CD14-positive monocyte (primary cell): ENCODE results near the gene PSPC1. TPM values are rescaled to one million over a fixed set of nuclear protein-coding genes. Genes with fewer than 3 reads are reported as not detected.

ENCODE experiments used
- DNase-seq, 3 donors: peaks; one replicate each; pipeline ENCODE4 v3.0.0-alpha.2; 2011 to 2022
- H2AFZ ChIP-seq: 2 replicates; pipeline ENCODE4 v1.6.0; 2012; ENCODE audit warnings: mild to moderate bottlenecking, low read depth, low read length, inconsistent platforms; ENCODE audit not compliant: insufficient read depth, poor library complexity, severe bottlenecking
- H3K27ac ChIP-seq, 2 donors: 1 replicate in 1 of 2; 2 replicates in 1 of 2; pipeline ENCODE4 v1.5.1; 2012 to 2013; ENCODE audit warnings: low read length in 2 of 2, control low read depth in 1 of 2, inconsistent platforms in 1 of 2, low read depth in 1 of 2, mild to moderate bottlenecking in 1 of 2
- H3K27me3 ChIP-seq, 2 donors: one replicate each; pipeline versions ENCODE4 v1.6.0 to v1.6.1; 2011 to 2013; ENCODE audit warnings: low read length in 2 of 2; ENCODE audit not compliant: control insufficient read depth in 2 of 2, insufficient read depth in 2 of 2
- H3K36me3 ChIP-seq, 2 donors: replicated peaks in 1 of 2; 1 replicate in 1 of 2; 2 replicates in 1 of 2; pipeline versions ENCODE4 v1.5.1 to v1.6.1; 2012 to 2013; ENCODE audit warnings: low read length in 2 of 2, control low read depth in 1 of 2, inconsistent platforms in 1 of 2, mild to moderate bottlenecking in 1 of 2; ENCODE audit not compliant: insufficient read depth in 2 of 2, control insufficient read depth in 1 of 2
- H3K4me1 ChIP-seq, 2 donors: 1 replicate in 1 of 2; 2 replicates in 1 of 2; pipeline versions ENCODE4 v1.5.1 to v1.6.1; 2012 to 2013; ENCODE audit warnings: low read length in 2 of 2, control low read depth in 1 of 2, inconsistent platforms in 1 of 2, mild to moderate bottlenecking in 1 of 2, moderate library complexity in 1 of 2; ENCODE audit not compliant: insufficient read depth in 2 of 2, control insufficient read depth in 1 of 2
- H3K4me2 ChIP-seq: replicated peaks from 2 replicates; pipeline ENCODE3; 2012; ENCODE audit warnings: low read length, moderate library complexity, mild to moderate bottlenecking; ENCODE audit not compliant: poor library complexity, severe bottlenecking; ENCODE audit errors: extremely low read depth
- H3K4me3 ChIP-seq, 3 experiments: fragments of 200-600 bp in 1 of 3; sonication (generic) in 1 of 3; replicated peaks in 1 of 3; 1 replicate in 2 of 3; 2 replicates in 1 of 3; pipeline ENCODE4 v1.5.1; 2011 to 2013; ENCODE audit warnings: low read length in 3 of 3, mild to moderate bottlenecking in 3 of 3, control low read depth in 2 of 3, low read depth in 2 of 3, inconsistent platforms in 1 of 3, moderate library complexity in 1 of 3
- H3K79me2 ChIP-seq: 2 replicates; pipeline ENCODE4 v1.6.0; 2012; ENCODE audit warnings: mild to moderate bottlenecking, control low read depth, inconsistent platforms, low read length, moderate library complexity; ENCODE audit not compliant: insufficient read depth
- H3K9ac ChIP-seq: 2 replicates; pipeline ENCODE4 v1.6.0; 2017; ENCODE audit warnings: low read length, mild to moderate bottlenecking; ENCODE audit not compliant: insufficient read depth, poor library complexity, severe bottlenecking
- H3K9me3 ChIP-seq, 2 donors: replicated peaks in 1 of 2; 1 replicate in 1 of 2; 2 replicates in 1 of 2; pipeline versions ENCODE4 v1.5.1 to v1.6.1; 2012 to 2013; ENCODE audit warnings: low read length in 2 of 2, control low read depth in 1 of 2; ENCODE audit not compliant: control insufficient read depth in 1 of 2, insufficient read depth in 1 of 2
- H4K20me1 ChIP-seq: 2 replicates; pipeline ENCODE4 v1.6.0; 2012; ENCODE audit warnings: mild to moderate bottlenecking, low read length, control low read depth, moderate library complexity; ENCODE audit not compliant: insufficient read depth
- H3K27ac Mint-ChIP-seq, 7 donors: one replicate each; pipeline ENCODE4 v1.8.0; 2020; ENCODE audit warnings: mild to moderate bottlenecking in 7 of 7, mixed read lengths in 7 of 7, moderate library complexity in 6 of 7, inconsistent platforms in 2 of 7
- H3K27me3 Mint-ChIP-seq, 3 donors: one replicate each; pipeline ENCODE4 v1.8.0; 2021 to 2022; ENCODE audit warnings: low read depth in 3 of 3, mild to moderate bottlenecking in 3 of 3, mixed read lengths in 3 of 3, moderate library complexity in 3 of 3, inconsistent platforms in 1 of 3
- H3K36me3 Mint-ChIP-seq, 2 donors: one replicate each; pipeline ENCODE4 v1.8.0; 2020; ENCODE audit warnings: mixed read lengths in 2 of 2, inconsistent platforms in 1 of 2, mild to moderate bottlenecking in 1 of 2
- H3K4me1 Mint-ChIP-seq: one replicate; pipeline ENCODE4 v1.8.0; 2020; ENCODE audit warnings: mild to moderate bottlenecking, mixed read lengths
- H3K4me3 Mint-ChIP-seq, 2 donors: one replicate each; pipeline ENCODE4 v1.8.0; 2020; ENCODE audit warnings: mild to moderate bottlenecking in 2 of 2, mixed read lengths in 2 of 2, moderate library complexity in 1 of 2
- H3K9me3 Mint-ChIP-seq, 7 donors: one replicate each; pipeline ENCODE4 v1.8.0; 2020 to 2022; ENCODE audit warnings: mixed read lengths in 7 of 7, mild to moderate bottlenecking in 6 of 7, moderate library complexity in 6 of 7, inconsistent platforms in 2 of 7
- WGBS: methylation state at CpG from one replicate; pipeline ENCODE4 v1.1.5; 2013; ENCODE audit warnings: missing lambda C conversion rate; ENCODE audit not compliant: insufficient coverage; 5-methylcytosine and 5-hydroxymethylcytosine counted together
- intact Hi-C, 2 donors: fragments of 100-400 bp; cut with micrococcal nuclease; formaldehyde crosslinking; loops; one replicate each; pipeline versions ENCODE4 v1.15.0 to v1.15.1; 2023
- polyA plus RNA-seq, 3 donors: library from polyadenylated mRNA; depleted of rRNA in 1 of 3; unstranded in 2 of 3; stranded (reverse) in 1 of 3; fragments of 300-500 nt in 2 of 3; fragments of >200 nt in 1 of 3; fragmentation: Illumina TruSeq in 2 of 3; gene quantifications; 1 replicate in 2 of 3; 2 replicates in 1 of 3; pipeline ENCODE4 v1.2.3, GENCODE V29; 2012 to 2021
- TF ChIP-seq, protein P1 (sequence below): fragments of 200-600 bp; IDR thresholded peaks from one replicate; pipeline ENCODE4 v1.8.0; 2022; ENCODE audit warnings: antibody characterized with exemption, mild to moderate bottlenecking

The PSPC1 gene
- polyA plus RNA-seq, 3 donors, result 17.3 to 34.4 (median 19.4) TPM

DNA sequence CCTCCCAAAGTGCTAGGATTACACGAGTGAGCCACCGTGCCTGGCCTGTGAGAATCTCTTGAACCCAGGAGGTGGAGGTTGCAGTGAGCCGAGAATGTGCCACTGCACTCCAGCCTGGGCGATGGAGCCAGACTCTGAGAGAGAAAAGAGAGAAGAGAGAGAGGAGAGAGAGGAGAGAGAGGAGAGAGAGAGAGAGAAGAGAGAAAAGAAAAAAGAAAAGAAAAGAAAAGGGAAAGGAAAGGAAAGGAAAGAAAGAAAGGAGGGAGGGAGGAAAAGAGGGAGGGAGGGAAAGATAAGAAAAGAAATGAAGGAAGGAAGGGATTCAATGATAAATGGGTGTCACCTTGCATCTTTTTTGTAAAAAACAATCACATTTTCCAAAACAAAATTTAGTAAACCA is 23.0 kb upstream of the PSPC1 start:
- no peaks in the 10 kb centered on the region for H4K20me1 ChIP-seq
- WGBS, result 100% methylated on average over 4 of the region's 4 CpGs
- Mint-ChIP-seq H3K4me1 (peaks cover 2% of the 10 kb centered on the region), H3K36me3 (peaks cover 7 to 14% of the 10 kb centered on the region in 2 donors), H3K9me3 (no peaks in the 10 kb centered on the region), H3K27ac (peak overlapping the region in 1 of 7 donors; percentile 79), H3K27me3 (no peaks in the 10 kb centered on the region), H3K4me3 (no peak overlapping the region)
- H2AFZ ChIP-seq, result no peak overlapping the region
- intact Hi-C loops, result no loop called here
- DNase-seq, result no peak
- H3K27ac ChIP-seq, result no peak overlapping the region
- H3K27me3 ChIP-seq, result no peaks in the 10 kb centered on the region
- no peak overlapping the region for H3K9ac ChIP-seq
- no peaks in the 10 kb centered on the region for H3K36me3 ChIP-seq
- no peaks in the 10 kb centered on the region for H3K9me3 ChIP-seq
- H3K4me1 ChIP-seq, result no peaks in the 10 kb centered on the region
- H3K4me2 ChIP-seq, result no peak overlapping the region
- H3K4me3 ChIP-seq, result no peak overlapping the region
- H3K79me2 ChIP-seq, result no peaks in the 10 kb centered on the region
- TF ChIP-seq, protein P1, sequence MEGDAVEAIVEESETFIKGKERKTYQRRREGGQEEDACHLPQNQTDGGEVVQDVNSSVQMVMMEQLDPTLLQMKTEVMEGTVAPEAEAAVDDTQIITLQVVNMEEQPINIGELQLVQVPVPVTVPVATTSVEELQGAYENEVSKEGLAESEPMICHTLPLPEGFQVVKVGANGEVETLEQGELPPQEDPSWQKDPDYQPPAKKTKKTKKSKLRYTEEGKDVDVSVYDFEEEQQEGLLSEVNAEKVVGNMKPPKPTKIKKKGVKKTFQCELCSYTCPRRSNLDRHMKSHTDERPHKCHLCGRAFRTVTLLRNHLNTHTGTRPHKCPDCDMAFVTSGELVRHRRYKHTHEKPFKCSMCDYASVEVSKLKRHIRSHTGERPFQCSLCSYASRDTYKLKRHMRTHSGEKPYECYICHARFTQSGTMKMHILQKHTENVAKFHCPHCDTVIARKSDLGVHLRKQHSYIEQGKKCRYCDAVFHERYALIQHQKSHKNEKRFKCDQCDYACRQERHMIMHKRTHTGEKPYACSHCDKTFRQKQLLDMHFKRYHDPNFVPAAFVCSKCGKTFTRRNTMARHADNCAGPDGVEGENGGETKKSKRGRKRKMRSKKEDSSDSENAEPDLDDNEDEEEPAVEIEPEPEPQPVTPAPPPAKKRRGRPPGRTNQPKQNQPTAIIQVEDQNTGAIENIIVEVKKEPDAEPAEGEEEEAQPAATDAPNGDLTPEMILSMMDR, result no peak

DNA sequence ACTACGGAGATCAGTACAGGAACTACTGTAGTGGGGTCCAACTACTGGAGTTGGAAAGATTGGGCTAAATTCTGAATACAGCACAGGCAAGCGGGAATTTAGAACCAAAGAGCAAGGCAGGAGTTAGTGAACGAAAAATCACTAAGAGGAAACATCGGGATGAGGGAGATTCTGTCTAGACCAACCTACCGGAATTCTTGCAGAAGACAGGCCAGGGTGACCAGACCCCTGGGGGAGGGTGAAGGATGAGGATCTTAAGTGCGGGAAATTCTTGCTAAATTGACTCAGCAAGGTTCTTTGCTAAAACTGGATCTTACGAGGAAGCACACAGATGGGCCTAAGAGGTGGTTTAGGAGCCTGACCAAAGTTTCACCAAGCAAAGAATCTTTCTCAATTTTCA is 13.2 kb upstream of the PSPC1 start:
- Histone ChIP-seq H3K27me3 (no peaks in the 10 kb centered on the region), H2AFZ (no peak overlapping the region), H3K9ac (no peak overlapping the region), H3K79me2 (no peaks in the 10 kb centered on the region), H3K4me3 (no peak overlapping the region), H3K4me1 (peaks cover 26 to 28% of the 10 kb centered on the region in 2 donors), H3K4me2 (no peak overlapping the region), H3K27ac (no peak overlapping the region), H4K20me1 (no peaks in the 10 kb centered on the region), H3K9me3 (no peaks in the 10 kb centered on the region), H3K36me3 (no peaks in the 10 kb centered on the region)
- peaks cover 29% of the 10 kb centered on the region for H3K4me1 Mint-ChIP-seq
- no peaks in the 10 kb centered on the region for H3K27me3 Mint-ChIP-seq
- intact Hi-C loops, result no loop called here
- TF ChIP-seq, protein P1, result no peak
- peaks cover 0 to 3% (median 0%) of the 10 kb centered on the region in 7 donors for H3K9me3 Mint-ChIP-seq
- peak overlapping the region in 4 of 7 donors; percentile 44 to 79 (median 60) for H3K27ac Mint-ChIP-seq
- no peaks in the 10 kb centered on the region for H3K36me3 Mint-ChIP-seq
- DNase-seq, result no peak
- 94% methylated on average over 3 of the region's 7 CpGs for WGBS
- no peak overlapping the region for H3K4me3 Mint-ChIP-seq
